22Rv1 (cell line): Measurements from ENCODE around the gene TNFAIP8.

Source experiments
- H3K27ac ChIP-seq: fragments of 450-650 bp; 2 replicates; pipeline ENCODE4 v1.5.1; 2017
- ZFX ChIP-seq: fragments of 450-650 bp; IDR thresholded peaks from 2 replicates; pipeline ENCODE4 v1.6.1; 2017; ENCODE audit warnings: antibody characterized with exemption, borderline replicate concordance
- TF ChIP-seq, protein P1 (sequence below): fragments of 450-650 bp; IDR thresholded peaks from 2 replicates; pipeline ENCODE4 v1.5.1; 2017; ENCODE audit warnings: mild to moderate bottlenecking

Gene TNFAIP8

DNA sequence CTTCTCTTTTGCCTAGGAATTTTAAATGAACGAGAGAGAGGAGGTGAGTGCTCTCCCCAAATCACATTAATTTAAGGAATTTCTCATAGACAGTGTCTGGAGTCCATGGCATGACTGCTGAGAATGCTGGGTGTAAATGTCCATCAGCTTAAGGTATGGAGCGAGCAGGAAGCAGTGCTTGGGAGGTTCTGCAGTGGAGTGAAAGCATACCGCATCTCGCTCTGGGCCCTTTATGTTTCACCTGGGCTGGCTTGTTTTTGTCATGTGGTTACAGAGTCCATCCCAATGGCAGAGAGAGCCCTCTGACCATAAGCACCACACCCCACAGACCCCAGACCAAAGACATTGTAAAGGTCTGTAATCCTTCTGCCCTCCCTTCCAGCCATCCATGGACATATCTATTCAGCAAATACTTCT, 20.6 kb upstream of the TNFAIP8 start:
- TF ChIP-seq, protein P1, sequence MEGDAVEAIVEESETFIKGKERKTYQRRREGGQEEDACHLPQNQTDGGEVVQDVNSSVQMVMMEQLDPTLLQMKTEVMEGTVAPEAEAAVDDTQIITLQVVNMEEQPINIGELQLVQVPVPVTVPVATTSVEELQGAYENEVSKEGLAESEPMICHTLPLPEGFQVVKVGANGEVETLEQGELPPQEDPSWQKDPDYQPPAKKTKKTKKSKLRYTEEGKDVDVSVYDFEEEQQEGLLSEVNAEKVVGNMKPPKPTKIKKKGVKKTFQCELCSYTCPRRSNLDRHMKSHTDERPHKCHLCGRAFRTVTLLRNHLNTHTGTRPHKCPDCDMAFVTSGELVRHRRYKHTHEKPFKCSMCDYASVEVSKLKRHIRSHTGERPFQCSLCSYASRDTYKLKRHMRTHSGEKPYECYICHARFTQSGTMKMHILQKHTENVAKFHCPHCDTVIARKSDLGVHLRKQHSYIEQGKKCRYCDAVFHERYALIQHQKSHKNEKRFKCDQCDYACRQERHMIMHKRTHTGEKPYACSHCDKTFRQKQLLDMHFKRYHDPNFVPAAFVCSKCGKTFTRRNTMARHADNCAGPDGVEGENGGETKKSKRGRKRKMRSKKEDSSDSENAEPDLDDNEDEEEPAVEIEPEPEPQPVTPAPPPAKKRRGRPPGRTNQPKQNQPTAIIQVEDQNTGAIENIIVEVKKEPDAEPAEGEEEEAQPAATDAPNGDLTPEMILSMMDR: peak; percentile 42
- no peak for TF ChIP-seq ZFX
- no peak overlapping the region for H3K27ac ChIP-seq

DNA sequence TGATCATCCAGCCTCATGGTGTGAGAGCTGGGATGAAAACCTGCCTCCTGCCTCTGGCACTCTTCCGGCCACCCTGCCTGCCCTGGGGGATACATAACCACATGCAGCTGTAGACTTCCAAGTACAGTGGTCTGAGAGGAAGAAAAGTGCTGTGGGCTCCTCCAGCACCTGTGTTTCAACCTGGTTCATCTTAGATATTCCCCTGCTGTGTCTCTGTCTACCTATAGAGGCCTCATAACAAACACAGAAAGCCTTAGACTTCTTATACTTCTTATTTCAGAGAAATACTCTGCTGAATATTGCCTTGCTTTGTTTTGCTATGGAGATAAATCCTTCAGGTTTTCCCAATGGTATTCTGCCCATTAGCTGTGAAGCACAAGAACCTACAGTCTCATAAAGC, 19.6 kb upstream of the TNFAIP8 start:
- no peak overlapping the region for H3K27ac ChIP-seq
- TF ChIP-seq, protein P1: no peak

DNA sequence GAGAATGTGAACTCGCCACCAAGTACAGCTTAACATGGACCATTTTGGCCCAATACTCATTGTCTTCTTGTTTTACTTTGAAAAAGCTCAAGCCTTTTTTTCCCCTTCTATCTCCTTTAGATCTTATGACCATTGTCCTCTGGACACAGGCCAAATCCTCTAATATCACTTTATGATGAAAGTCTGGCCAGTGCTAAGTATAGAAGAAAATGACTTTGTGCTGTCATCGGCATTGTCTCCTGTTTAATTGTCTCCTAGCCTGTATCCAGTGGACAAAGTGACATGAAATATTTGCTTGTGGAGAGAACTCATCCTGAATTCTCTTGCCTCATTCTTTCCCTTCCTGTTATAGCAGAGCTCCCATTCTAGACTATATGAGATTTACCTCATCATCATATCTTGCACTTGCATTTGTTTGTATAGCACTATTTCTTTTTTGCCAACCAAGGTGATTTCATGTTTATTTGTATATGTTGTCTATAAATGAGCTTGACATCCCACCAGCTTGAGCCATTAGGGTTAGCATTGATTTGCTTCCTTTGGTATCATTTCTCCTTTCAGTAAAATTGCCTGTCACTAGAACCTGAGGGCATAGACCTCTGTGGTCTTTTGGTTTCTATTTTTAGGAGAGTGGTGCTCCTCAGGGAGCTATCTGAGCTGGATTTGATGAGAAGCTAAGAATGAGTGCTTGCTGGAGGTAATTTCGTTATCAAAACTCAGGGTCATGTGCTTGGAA, 18.8 kb upstream of the TNFAIP8 start:
- TF ChIP-seq ZFX: no peak
- TF ChIP-seq, protein P1: no peak
- no peak overlapping the region for H3K27ac ChIP-seq

DNA sequence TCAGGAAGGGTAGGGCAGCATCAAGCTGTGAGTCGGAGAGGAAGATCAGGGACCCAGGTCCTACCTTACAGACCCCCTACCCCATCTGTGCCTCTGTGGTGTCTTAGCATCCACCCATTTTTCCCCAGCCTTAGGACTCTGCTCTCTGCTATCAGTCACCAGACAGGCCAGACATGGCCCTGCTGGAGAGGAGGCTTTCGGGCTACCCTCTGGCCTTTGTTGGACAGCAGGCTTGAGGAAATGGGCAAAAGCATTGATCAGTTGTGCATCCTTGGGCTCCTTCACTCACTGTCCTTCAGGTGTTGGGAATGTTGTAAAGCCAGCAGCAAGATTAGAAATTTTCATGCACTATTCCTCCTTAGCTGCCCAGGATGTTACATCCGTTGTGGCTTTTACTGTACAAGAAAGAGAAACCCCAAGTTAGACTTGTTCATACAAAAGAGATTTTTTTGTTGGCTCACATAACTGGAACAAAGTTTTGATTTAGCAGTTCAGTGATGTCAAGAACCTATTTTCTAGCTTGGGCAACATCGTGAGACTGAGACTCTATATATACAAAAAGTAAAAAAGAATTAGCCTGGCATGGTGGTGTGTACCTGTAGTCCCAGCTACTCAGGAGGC, 17.4 kb upstream of the TNFAIP8 start:
- TF ChIP-seq, protein P1: no peak
- no peak for TF ChIP-seq ZFX
- H3K27ac ChIP-seq: no peak overlapping the region

DNA sequence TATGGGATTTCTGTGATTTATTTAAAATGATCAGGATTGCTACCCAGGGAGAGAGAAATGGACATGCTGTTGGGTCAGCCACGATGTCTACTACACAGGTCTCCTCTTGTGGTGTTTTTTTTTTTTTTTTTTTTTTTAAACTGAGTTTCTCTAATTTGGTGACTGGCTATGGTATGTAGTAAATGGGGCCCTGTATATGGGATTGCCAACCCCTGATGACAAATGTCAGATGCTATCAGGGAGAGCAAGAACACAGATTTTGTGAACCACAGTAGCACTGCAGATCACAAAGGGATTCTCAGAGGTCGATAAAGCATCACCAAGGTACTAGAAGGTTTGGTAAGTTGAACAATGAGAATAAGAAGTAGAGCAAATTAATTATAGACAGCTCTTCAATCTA, 16.5 kb upstream of the TNFAIP8 start:
- H3K27ac ChIP-seq: no peak overlapping the region
- no peak for TF ChIP-seq ZFX
- TF ChIP-seq, protein P1: no peak

DNA sequence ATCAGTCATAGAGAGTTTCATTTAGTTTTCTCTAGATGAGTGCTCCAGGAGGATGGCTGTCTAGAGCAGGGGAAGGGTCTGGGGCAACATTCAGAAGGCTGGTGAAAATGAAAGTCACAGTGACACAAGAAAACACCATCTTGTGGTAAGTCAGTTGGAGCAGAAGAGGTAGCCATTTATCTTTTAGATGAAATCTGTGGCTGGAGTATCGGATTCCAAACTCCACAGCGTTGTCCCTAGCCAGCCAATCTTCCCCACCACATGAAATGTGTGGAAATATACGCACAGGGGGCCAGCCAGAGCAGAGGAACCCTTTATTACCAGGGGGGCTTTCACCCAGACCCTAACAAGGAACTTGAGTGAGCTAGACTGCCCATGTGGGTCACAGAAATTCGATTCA, 15.9 kb upstream of the TNFAIP8 start:
- TF ChIP-seq, protein P1: no peak
- no peak for TF ChIP-seq ZFX
- H3K27ac ChIP-seq: no peak overlapping the region

DNA sequence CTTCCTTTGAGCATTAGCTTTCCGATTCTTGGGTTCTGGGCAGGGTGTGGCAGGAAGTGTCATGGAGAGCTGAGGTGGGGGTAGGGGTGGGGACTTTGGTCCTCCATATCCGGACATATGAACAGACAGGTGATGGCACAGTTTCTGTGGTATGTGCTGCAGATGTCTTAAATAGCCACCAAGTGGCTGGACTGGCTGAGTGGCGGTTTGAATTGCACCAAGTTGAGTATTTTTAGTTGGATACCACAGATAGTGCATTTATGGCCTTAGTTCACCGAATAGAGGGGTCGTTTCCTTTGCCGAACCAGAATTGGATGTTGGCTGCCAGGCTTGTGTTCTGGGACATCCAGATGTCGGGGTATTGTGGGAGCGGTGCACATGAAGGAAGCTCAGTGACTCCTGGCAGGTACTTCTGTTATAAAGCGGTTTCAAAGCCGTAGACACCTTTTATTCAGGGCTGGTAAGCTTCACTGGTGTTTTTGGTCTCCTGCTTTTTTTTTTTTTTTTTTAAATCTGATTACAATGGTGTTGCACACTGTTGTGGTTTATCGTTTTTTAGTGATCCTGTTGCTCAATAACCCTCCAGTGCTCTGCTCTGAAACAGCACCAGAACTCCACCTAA, 15.1 kb upstream of the TNFAIP8 start:
- H3K27ac ChIP-seq: no peak overlapping the region
- TF ChIP-seq, protein P1: no peak
- no peak for TF ChIP-seq ZFX
